A673 (cell line): ENCODE measurements around the gene RPP25L. TPM values are rescaled to one million over a fixed set of nuclear protein-coding genes. Genes with fewer than 3 reads are reported as not detected.
A peak's percentile ranks its signal among the peaks of the same experiment; 100 is the strongest.

Source experiments
- BruUV-seq: library from RNA; stranded (reverse); fragments of 400-500 nt; replicated peaks from 2 replicates; lab custom pipeline; 2021; lab: Mats Ljungman, UMichigan
- CTCF ChIA-PET: fragments of 300-600 bp; sonication (Branson Sonifier 250); formaldehyde crosslinking; loops from one replicate; lab custom pipeline; 2022; ENCODE audit warnings: antibody characterized with exemption; lab: Charles Lee
- POLR2A ChIA-PET: fragments of 300-600 bp; sonication (Branson Sonifier 250); formaldehyde crosslinking; loops from one replicate; lab custom pipeline; 2022; ENCODE audit warnings: antibody characterized with exemption; ENCODE audit not compliant: low non-redundant PET; lab: Charles Lee
- DNase-seq: peaks from one replicate; pipeline ENCODE4 v3.0.0-alpha.2; 2015; ENCODE audit warnings: low spot score
- H3K27ac ChIP-seq: fragments of 200-600 bp; sonication (generic); 2 replicates; pipeline ENCODE4 v1.5.1; 2016; ENCODE audit warnings: mixed run types, low read depth, mild to moderate bottlenecking, mixed read lengths, antibody characterized with exemption, low read length; ENCODE audit not compliant: poor library complexity, severe bottlenecking
- H3K27me3 ChIP-seq: fragments of 200-600 bp; sonication (generic); replicated peaks from 2 replicates; pipeline ENCODE4 v1.6.1; 2017; ENCODE audit warnings: mixed run types, low read depth, mild to moderate bottlenecking, mixed read lengths, antibody characterized with exemption, low read length; ENCODE audit not compliant: insufficient read depth, poor library complexity
- H3K36me3 ChIP-seq: fragments of 200-600 bp; sonication (generic); 2 replicates; pipeline ENCODE4 v1.6.1; 2016; ENCODE audit warnings: mixed run types, mild to moderate bottlenecking, mixed read lengths, antibody characterized with exemption, low read length; ENCODE audit not compliant: insufficient read depth, poor library complexity, severe bottlenecking
- H3K4me1 ChIP-seq: fragments of 200-600 bp; sonication (generic); 2 replicates; pipeline ENCODE4 v1.6.1; 2017; ENCODE audit warnings: mixed run types, mild to moderate bottlenecking, mixed read lengths, antibody characterized with exemption, low read length; ENCODE audit not compliant: insufficient read depth, poor library complexity, severe bottlenecking
- H3K4me3 ChIP-seq: fragments of 200-600 bp; sonication (generic); 2 replicates; pipeline ENCODE4 v1.5.1; 2016; ENCODE audit warnings: low read depth, mixed run types, mild to moderate bottlenecking, mixed read lengths, low read length; ENCODE audit not compliant: poor library complexity, severe bottlenecking
- H3K9me3 ChIP-seq: fragments of 200-600 bp; sonication (generic); 2 replicates; pipeline ENCODE4 v1.6.1; 2016; ENCODE audit warnings: mixed run types, low read depth, mild to moderate bottlenecking, mixed read lengths, antibody characterized with exemption, low read length; ENCODE audit not compliant: poor library complexity, severe bottlenecking
- CTCF ChIP-seq: fragments of 300-800, 200-600 bp; sonication (generic); conservative IDR thresholded peaks from 2 replicates; pipeline ENCODE4 v1.5.1; 2017; ENCODE audit warnings: low read depth, mild to moderate bottlenecking, antibody characterized with exemption, low read length, moderate library complexity, mixed read lengths
- EZH2 ChIP-seq: fragments of 200-600 bp; sonication (generic); IDR thresholded peaks from 2 replicates; pipeline ENCODE4 v1.6.1; 2017; ENCODE audit warnings: borderline replicate concordance, low read depth, mild to moderate bottlenecking, mixed read lengths, antibody characterized with exemption, low read length; ENCODE audit not compliant: poor library complexity, severe bottlenecking
- intact Hi-C: fragments of 100-400 bp; cut with micrococcal nuclease; formaldehyde crosslinking; loops from one replicate; pipeline ENCODE4 v1.10.0; 2022; ENCODE audit not compliant: unreplicated experiment
- total RNA-seq: library from RNA; stranded (reverse); gene quantifications from 2 replicates; pipeline ENCODE4 v1.2.3, GENCODE V29; 2021

RPP25L gene
- total RNA-seq, 1 experiment from 2014 or later = 19.7 TPM

- TSS peak; percentile 63 for BruUV-seq
- no peak for DNase-seq
- Histone ChIP-seq H3K9me3 (no peaks in the 10 kb centered on the region), H3K27ac (no peak overlapping the region), H3K36me3 (peaks cover 14% of the 10 kb centered on the region), H3K4me1 (peaks cover 6% of the 10 kb centered on the region), H3K4me3 (no peak overlapping the region), H3K27me3 (peaks cover 15% of the 10 kb centered on the region)
- intact Hi-C loops = loop anchor here (2.0 kb wide), 1 partner anchor 22 kb away; the partner anchor contains the start of gene RPP25L
- ChIA-PET CTCF (interaction anchor here (0.6 to 1.5 kb wide), 9 partner anchors 12 to 702 kb away, joined by 3 to 8 read pairs (median 6); partner anchors contain the start of genes DCTN3, GALT and RPP25L), POLR2A (no interaction called here)
- TF ChIP-seq CTCF (no peak), EZH2 (no peak)
Observed at GRCh38 chr9:34634551-34635248, 22.8 kb upstream of the RPP25L start.

GRCh38 chr9:34633851-34634550 is 22.1 kb upstream of the RPP25L start:
- Histone ChIP-seq H3K4me1 (peaks cover 11% of the 10 kb centered on the region), H3K9me3 (no peaks in the 10 kb centered on the region), H3K27me3 (peaks cover 22% of the 10 kb centered on the region), H3K36me3 (peaks cover 14% of the 10 kb centered on the region), H3K27ac (no peak overlapping the region), H3K4me3 (no peak overlapping the region)
- no TSS peak for BruUV-seq
- ChIA-PET CTCF (interaction anchor here (0.6 to 1.5 kb wide), 14 partner anchors 9 to 703 kb away, joined by 3 to 8 read pairs (median 4); partner anchors contain the start of genes DCTN3, GALT and RPP25L), POLR2A (no interaction called here)
- DNase-seq = peak; percentile 78
- intact Hi-C loops = loop anchor here (2.0 kb wide), 1 partner anchor 21 kb away; the partner anchor contains the start of gene RPP25L
- TF ChIP-seq EZH2 (no peak), CTCF (peak; percentile 93)

- BruUV-seq = no TSS peak
- Histone ChIP-seq H3K27ac (no peak overlapping the region), H3K9me3 (no peaks in the 10 kb centered on the region), H3K27me3 (peaks cover 30% of the 10 kb centered on the region), H3K4me3 (no peak overlapping the region), H3K36me3 (peaks cover 14% of the 10 kb centered on the region), H3K4me1 (peaks cover 13% of the 10 kb centered on the region)
- POLR2A ChIA-PET = no interaction called here
- DNase-seq = no peak
- TF ChIP-seq CTCF (no peak), EZH2 (no peak)
- CTCF ChIA-PET = interaction anchor here (0.7 to 1.5 kb wide), 10 partner anchors 8 to 1211 kb away, joined by 3 to 7 read pairs (median 3); partner anchors contain the start of genes DCTN3 and GALT
- intact Hi-C loops = no loop called here
Observed at GRCh38 chr9:34633166-34633565, 21.3 kb upstream of the RPP25L start.
